PC-9 (cell line): ENCODE measurements around the gene MUC5AC.

ENCODE experiments used
- CTCF ChIP-seq: fragments of 200-600 bp; sonication (generic); conservative IDR thresholded peaks from 2 replicates; pipeline ENCODE4 v1.6.1; 2017; ENCODE audit warnings: mixed run types, antibody characterized with exemption, mild to moderate bottlenecking, moderate library complexity
- EZH2 ChIP-seq: fragments of 200-600 bp; sonication (generic); IDR thresholded peaks from 2 replicates; pipeline ENCODE4 v1.8.0; 2017; ENCODE audit warnings: antibody characterized with exemption, low read depth

- no peak for TF ChIP-seq CTCF
- TF ChIP-seq EZH2: no peak
Observed at GRCh38 chr11:1242289-1242688, 84.5 kb downstream of the MUC5AC start.
